RWPE1 (cell line): ENCODE data around the gene CSF1R.

Source experiments
- CTCF ChIA-PET: fragments of 350-600 bp; sonication (Branson Sonifier 250); formaldehyde crosslinking; extraction: SDS; loops from one replicate; lab custom pipeline; 2021; lab: Yijun Ruan, JAX
- POLR2A ChIA-PET: fragments of 400-600 bp; formaldehyde crosslinking; extraction: SDS; loops from one replicate; lab custom pipeline; 2020; ENCODE audit warnings: antibody characterized with exemption; ENCODE audit not compliant: low non-redundant PET; lab: Yijun Ruan, JAX
- DNase-seq: peaks from one replicate; pipeline ENCODE4 v3.0.0; 2012; ENCODE audit warnings: low spot score
- H3K27ac ChIP-seq: fragments of 450-650 bp; 2 replicates; pipeline ENCODE4 v1.5.1; 2017
- TF ChIP-seq, protein P1 (sequence below): fragments of 450-650 bp; conservative IDR thresholded peaks from 2 replicates; pipeline ENCODE4 v1.5.1; 2017; ENCODE audit warnings: low read depth, mild to moderate bottlenecking

The CSF1R gene

DNA sequence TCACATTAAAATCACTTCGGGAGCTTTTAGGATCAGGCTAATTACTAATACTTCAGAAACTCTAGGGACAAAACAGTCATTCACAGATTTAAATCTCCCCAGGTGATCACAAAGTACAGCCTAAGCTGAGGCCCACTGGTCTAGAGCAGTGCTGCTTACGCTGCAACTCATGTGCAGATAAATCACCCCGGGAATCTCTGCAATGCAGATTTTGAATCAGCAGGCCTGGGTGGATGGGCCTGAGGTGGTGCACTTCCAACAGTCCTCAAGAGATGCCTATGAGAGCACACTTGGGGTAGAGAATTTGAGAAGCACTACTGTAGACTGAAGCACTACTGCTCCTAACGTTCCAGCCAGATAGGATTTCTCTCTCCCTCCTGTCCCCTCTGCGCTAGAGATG is 28.4 kb downstream of the CSF1R start:
- H3K27ac ChIP-seq = no peak overlapping the region
- POLR2A ChIA-PET = no interaction called here
- no peak for DNase-seq
- CTCF ChIA-PET = no interaction called here
- TF ChIP-seq, protein P1, sequence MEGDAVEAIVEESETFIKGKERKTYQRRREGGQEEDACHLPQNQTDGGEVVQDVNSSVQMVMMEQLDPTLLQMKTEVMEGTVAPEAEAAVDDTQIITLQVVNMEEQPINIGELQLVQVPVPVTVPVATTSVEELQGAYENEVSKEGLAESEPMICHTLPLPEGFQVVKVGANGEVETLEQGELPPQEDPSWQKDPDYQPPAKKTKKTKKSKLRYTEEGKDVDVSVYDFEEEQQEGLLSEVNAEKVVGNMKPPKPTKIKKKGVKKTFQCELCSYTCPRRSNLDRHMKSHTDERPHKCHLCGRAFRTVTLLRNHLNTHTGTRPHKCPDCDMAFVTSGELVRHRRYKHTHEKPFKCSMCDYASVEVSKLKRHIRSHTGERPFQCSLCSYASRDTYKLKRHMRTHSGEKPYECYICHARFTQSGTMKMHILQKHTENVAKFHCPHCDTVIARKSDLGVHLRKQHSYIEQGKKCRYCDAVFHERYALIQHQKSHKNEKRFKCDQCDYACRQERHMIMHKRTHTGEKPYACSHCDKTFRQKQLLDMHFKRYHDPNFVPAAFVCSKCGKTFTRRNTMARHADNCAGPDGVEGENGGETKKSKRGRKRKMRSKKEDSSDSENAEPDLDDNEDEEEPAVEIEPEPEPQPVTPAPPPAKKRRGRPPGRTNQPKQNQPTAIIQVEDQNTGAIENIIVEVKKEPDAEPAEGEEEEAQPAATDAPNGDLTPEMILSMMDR = no peak

DNA sequence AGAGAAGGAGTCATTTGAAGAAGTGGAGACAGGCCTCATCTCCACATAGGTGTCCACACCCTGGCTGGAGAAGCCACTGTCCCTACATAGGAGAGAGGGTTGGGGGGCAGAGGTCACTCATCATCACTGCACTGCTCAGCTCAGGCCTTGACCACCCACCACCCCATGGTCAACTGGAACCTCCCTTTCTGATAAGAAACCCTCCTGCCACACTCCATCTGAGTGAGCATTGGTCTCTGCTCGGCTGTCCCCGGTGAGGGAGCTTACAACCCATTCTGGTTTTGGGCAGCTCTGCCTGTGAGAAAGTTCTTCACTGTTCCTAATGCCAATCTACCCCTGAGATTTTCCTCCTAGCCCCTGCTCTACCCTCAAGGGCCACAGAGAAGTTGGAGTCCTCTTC is 28.8 kb downstream of the CSF1R start:
- TF ChIP-seq, protein P1 = no peak
- DNase-seq = no peak
- ChIA-PET CTCF (no interaction called here), POLR2A (no interaction called here)
- H3K27ac ChIP-seq = no peak overlapping the region

DNA sequence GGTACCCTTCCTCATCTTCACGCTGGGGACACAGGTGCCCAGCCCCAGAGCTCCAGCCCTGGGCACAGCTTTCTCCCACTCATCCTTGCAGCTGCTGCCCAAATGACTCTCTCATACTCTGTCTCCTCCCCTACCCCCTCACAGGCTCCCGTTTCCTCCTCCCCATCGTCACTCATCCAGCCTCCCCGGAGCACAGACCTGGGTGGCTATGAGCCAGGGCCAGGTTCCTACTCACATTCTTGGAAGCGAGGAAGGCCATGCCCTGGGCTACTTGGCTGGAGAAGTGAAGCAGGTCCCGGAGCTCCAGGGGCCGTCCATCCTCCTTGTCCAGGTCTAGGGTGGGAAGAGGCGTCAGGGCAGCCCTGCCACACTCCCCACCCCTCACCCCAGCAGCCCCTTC is 29.3 kb downstream of the CSF1R start:
- TF ChIP-seq, protein P1 = no peak
- ChIA-PET POLR2A (no interaction called here), CTCF (no interaction called here)
- no peak overlapping the region for H3K27ac ChIP-seq
- DNase-seq = no peak

DNA sequence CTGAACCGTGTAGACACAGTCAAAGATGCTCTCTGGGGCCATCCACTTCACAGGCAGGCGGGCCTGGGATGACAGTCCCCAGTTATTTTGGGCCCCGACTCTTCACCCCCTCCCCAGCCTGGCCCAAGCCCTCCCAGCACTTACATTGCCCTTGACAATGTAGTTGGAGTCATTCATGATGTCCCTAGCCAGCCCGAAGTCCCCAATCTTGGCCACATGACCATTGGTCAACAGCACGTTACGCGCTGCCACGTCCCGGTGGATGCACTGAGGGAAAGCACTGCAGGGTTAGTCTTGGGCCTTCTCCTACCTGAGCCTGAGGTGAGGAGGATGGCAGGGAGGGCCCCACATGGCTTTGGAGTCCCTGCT is 30.3 kb downstream of the CSF1R start:
- POLR2A ChIA-PET = no interaction called here
- TF ChIP-seq, protein P1 = no peak
- DNase-seq = no peak
- CTCF ChIA-PET = no interaction called here
- H3K27ac ChIP-seq = peak overlapping the region; percentile 7; the same call in 1 of the 2 replicates

DNA sequence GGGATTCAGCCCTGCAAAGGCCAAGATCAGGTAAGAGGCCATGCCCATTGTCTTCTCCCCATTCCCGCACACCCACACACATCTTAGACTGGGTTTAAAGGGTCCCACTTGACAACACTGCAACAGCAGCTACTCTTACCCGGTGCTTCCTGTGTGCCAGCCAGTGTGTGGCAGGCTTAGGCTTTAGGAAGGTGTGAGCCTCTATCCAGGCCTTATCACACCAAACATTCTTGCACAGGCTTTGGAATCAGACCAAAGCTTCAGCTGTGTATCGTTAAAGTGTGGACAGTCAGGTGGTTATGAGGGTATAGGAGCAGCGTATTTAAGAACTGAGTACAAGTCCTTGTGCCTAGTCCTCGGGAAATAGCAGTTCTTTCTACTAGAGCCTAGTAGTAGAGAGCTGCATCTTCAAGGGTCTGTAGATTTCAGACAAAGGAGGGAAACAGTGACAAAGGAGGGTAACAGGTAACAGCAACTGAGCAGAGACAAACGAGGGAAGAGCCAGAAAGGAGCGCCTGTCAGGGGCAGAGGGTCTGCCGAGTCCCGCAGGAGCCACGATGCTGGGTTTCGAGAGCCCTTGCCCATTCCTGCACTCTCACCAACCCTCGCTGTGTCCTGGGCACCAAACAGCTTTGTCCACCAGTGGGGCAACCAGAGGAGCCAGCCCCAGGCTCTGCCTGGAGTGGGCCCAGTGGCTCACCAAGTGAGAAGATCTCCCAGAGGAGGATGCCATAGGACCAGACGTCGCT is 30.9 kb downstream of the CSF1R start:
- ChIA-PET CTCF (interaction anchor here (0.6 kb wide), 1 partner anchor 688 kb away, joined by 3 read pairs; no protein-coding TSS in a partner anchor), POLR2A (no interaction called here)
- H3K27ac ChIP-seq = peak overlapping the region; percentile 7; the same call in 1 of the 2 replicates
- TF ChIP-seq, protein P1 = no peak
- no peak for DNase-seq

DNA sequence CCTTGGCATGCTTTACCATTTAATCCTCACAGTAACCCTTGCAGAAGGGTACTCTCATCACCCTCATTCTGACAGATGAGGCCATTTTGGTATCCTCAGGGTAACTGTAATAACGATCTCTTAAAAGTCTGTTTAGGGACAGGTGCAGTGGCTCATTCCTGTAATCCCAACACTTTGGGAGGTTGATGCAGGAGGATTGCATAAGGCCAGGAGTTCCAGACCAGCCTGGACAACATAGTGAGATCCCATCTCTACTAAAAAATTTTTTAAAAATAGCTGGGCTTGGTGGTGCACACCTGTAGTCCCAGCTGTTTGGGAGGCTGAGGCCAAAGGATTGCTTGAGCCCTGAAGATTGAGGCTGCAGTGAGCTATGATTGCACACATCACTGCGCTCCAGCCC is 31.8 kb downstream of the CSF1R start:
- DNase-seq = no peak
- ChIA-PET POLR2A (no interaction called here), CTCF (interaction anchor here (0.6 kb wide), 1 partner anchor 687 kb away, joined by 3 read pairs; no protein-coding TSS in a partner anchor)
- TF ChIP-seq, protein P1 = no peak
- H3K27ac ChIP-seq = no peak overlapping the region
